HepG2 (cell line): Measurements from ENCODE around the gene CLPTM1. TPM values are rescaled to one million over a fixed set of nuclear protein-coding genes. Genes with fewer than 3 reads are reported as not detected.

ENCODE experiments used
- CAMTA2 ChIP-seq: sonication (generic); formaldehyde crosslinking; IDR thresholded peaks from 2 replicates; pipeline ENCODE4 v1.4.0; 2020; ENCODE audit warnings: mild to moderate bottlenecking, missing genetic modification reagents, borderline replicate concordance
- KDM1A ChIP-seq: IDR thresholded peaks from 2 replicates; pipeline ENCODE4 v1.6.1; 2016; ENCODE audit warnings: missing compliant biosample characterization
- KDM5B ChIP-seq: sonication (generic); formaldehyde crosslinking; IDR thresholded peaks from 2 replicates; pipeline ENCODE4 v1.4.0; 2020; ENCODE audit warnings: missing genetic modification reagents, mild to moderate bottlenecking, borderline replicate concordance
- MBD4 ChIP-seq: IDR thresholded peaks from 2 replicates; pipeline ENCODE4 v1.6.1; 2012; ENCODE audit warnings: low read length, inconsistent platforms, borderline replicate concordance
- NBN ChIP-seq: fragments of 450-650 bp; conservative IDR thresholded peaks from 2 replicates; pipeline ENCODE4 v1.6.1; 2017
- NFKB2 ChIP-seq: sonication (generic); formaldehyde crosslinking; IDR thresholded peaks from 2 replicates; pipeline ENCODE4 v1.4.0; 2020; ENCODE audit warnings: missing genetic modification reagents, borderline replicate concordance
- ZBTB38 ChIP-seq: sonication (generic); formaldehyde crosslinking; IDR thresholded peaks from 2 replicates; pipeline ENCODE4 v1.5.1; 2020; ENCODE audit warnings: mild to moderate bottlenecking, missing genetic modification reagents
- ZIK1 ChIP-seq: sonication (generic); formaldehyde crosslinking; IDR thresholded peaks from 2 replicates; pipeline ENCODE4 v1.5.0; 2020; ENCODE audit warnings: mild to moderate bottlenecking, low read depth, missing genetic modification reagents, borderline replicate concordance
- ZNF615 ChIP-seq: sonication (generic); formaldehyde crosslinking; IDR thresholded peaks from 2 replicates; pipeline ENCODE4 v1.5.0; 2020; ENCODE audit warnings: mild to moderate bottlenecking, missing genetic modification reagents, borderline replicate concordance
- polyA plus RNA-seq, 8 experiments: library from polyadenylated mRNA; depleted of rRNA in 3 of 8; stranded (reverse) in 7 of 8; unstranded in 1 of 8; fragments of >200 nt; fragmentation: Illumina TruSeq in 4 of 8; extraction: Trizol in 4 of 8; gene quantifications; 2 replicates each; pipeline versions ENCODE4 v1.2.1 to v1.2.3, GENCODE V29; 2011 to 2016; ENCODE audit warnings: low read depth in 4 of 8, missing spikeins in 1 of 8, mixed read lengths in 1 of 8; ENCODE audit not compliant: insufficient read depth in 1 of 8
- total RNA-seq, 5 experiments: library from RNA; depleted of rRNA; stranded (reverse); fragments of >200 nt; fragmentation: Illumina TruSeq; extraction: Trizol; gene quantifications; 2 replicates each; pipeline ENCODE4 v1.2.3, GENCODE V29; 2016; ENCODE audit warnings: low read depth in 1 of 5
- TF ChIP-seq, protein P1 (sequence below): sonication (generic); formaldehyde crosslinking; IDR thresholded peaks from 2 replicates; pipeline ENCODE4 v1.4.0; 2020; ENCODE audit warnings: missing genetic modification reagents, borderline replicate concordance
- TF ChIP-seq, protein P2 (sequence below), 2 experiments: sonication (generic) in 1 of 2; formaldehyde crosslinking in 1 of 2; IDR thresholded peaks; 2 replicates each; pipeline versions ENCODE4 v1.4.0 to v1.6.1; 2018 to 2020; ENCODE audit warnings: missing genetic modification reagents in 2 of 2, borderline replicate concordance in 1 of 2, low read depth in 1 of 2, mild to moderate bottlenecking in 1 of 2, missing biosample characterization in 1 of 2
- TF ChIP-seq, protein P3 (sequence below): sonication (generic); formaldehyde crosslinking; IDR thresholded peaks from 2 replicates; pipeline ENCODE4 v1.4.0; 2020; ENCODE audit warnings: mild to moderate bottlenecking, missing genetic modification reagents
- TF ChIP-seq, protein P4 (sequence below): sonication (generic); IDR thresholded peaks from 2 replicates; pipeline ENCODE4 v1.6.1; 2016; ENCODE audit warnings: low read depth, borderline replicate concordance
- TF ChIP-seq, protein P5 (sequence below): sonication (generic); formaldehyde crosslinking; conservative IDR thresholded peaks from 2 replicates; pipeline ENCODE4 v1.4.0; 2020; ENCODE audit warnings: missing genetic modification reagents

Gene CLPTM1
- total and polyA plus RNA-seq, 2 of the 13 experiments (the other 11 are each of a cell fraction or from before 2014, with no cell fraction given) = 34.9 to 42.8 TPM

DNA sequence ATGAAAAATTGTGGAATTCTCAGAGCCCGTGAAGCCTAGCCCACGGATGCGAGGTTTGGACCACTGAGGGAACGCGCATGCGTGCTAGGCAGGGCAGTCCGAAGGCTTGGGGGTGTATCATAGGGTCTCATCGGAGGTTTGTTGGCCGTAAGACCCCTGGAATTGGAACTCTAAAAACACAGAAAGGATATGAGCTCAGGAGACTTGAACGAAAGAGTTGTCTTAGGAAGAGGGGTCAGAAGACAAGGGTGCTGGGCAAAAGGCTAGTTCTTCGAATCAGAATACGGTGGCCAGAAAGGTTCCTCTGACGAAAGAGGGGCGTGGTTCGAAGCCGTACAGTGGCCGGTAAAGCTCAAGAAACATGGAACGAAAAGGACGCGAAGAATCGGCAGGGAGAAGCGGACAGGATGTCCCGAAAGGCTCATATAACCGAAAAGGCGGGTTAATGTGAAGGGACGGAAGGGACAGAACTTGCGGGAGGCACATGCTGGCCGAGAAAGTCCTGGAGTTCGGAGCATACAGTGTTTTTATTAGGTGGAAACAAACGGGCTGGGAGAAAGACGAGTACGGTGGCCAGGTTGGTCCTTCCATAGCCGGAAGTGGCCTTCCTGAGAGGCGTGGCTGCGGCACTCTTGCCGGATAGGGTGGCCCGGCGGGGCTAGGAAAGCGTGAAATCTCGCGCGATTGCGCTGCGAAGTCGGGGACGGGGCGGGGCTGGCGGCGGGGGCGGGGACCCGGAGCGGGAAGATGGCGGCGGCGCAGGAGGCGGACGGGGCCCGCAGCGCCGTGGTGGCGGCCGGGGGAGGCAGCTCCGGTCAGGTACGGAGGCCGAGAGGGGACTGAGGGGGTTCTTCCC, at the start of gene CLPTM1 (continued):
- TF ChIP-seq, protein P1, sequence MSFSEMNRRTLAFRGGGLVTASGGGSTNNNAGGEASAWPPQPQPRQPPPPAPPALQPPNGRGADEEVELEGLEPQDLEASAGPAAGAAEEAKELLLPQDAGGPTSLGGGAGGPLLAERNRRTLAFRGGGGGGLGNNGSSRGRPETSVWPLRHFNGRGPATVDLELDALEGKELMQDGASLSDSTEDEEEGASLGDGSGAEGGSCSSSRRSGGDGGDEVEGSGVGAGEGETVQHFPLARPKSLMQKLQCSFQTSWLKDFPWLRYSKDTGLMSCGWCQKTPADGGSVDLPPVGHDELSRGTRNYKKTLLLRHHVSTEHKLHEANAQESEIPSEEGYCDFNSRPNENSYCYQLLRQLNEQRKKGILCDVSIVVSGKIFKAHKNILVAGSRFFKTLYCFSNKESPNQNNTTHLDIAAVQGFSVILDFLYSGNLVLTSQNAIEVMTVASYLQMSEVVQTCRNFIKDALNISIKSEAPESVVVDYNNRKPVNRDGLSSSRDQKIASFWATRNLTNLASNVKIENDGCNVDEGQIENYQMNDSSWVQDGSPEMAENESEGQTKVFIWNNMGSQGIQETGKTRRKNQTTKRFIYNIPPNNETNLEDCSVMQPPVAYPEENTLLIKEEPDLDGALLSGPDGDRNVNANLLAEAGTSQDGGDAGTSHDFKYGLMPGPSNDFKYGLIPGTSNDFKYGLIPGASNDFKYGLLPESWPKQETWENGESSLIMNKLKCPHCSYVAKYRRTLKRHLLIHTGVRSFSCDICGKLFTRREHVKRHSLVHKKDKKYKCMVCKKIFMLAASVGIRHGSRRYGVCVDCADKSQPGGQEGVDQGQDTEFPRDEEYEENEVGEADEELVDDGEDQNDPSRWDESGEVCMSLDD (CRISPR knock-in tag) = no peak
- TF ChIP-seq, protein P2, sequence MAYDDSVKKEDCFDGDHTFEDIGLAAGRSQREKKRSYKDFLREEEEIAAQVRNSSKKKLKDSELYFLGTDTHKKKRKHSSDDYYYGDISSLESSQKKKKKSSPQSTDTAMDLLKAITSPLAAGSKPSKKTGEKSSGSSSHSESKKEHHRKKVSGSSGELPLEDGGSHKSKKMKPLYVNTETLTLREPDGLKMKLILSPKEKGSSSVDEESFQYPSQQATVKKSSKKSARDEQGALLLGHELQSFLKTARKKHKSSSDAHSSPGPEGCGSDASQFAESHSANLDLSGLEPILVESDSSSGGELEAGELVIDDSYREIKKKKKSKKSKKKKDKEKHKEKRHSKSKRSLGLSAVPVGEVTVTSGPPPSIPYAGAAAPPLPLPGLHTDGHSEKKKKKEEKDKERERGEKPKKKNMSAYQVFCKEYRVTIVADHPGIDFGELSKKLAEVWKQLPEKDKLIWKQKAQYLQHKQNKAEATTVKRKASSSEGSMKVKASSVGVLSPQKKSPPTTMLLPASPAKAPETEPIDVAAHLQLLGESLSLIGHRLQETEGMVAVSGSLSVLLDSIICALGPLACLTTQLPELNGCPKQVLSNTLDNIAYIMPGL (CRISPR knock-in tag; IDR thresholded peaks at IDR 0.05; ENCODE audit: borderline replicate concordance in 1 of 2, low read depth in 1 of 2) = peak; percentile 47 to 68; a peak in 3 of 4 replicates
- no peak; the same call in 1 of the 2 replicates for TF ChIP-seq ZIK1 (CRISPR knock-in tag)
- peak; percentile 78; the same call in 1 of the 2 replicates for TF ChIP-seq CAMTA2 (CRISPR knock-in tag)
- 0 out of 2 replicates have a peak, but pooled peaks have one; percentile 20 for TF ChIP-seq ZNF615 (CRISPR knock-in tag)
- 0 out of 2 replicates have a peak, but pooled peaks have one; percentile 22 for TF ChIP-seq NFKB2
- TF ChIP-seq, protein P3, sequence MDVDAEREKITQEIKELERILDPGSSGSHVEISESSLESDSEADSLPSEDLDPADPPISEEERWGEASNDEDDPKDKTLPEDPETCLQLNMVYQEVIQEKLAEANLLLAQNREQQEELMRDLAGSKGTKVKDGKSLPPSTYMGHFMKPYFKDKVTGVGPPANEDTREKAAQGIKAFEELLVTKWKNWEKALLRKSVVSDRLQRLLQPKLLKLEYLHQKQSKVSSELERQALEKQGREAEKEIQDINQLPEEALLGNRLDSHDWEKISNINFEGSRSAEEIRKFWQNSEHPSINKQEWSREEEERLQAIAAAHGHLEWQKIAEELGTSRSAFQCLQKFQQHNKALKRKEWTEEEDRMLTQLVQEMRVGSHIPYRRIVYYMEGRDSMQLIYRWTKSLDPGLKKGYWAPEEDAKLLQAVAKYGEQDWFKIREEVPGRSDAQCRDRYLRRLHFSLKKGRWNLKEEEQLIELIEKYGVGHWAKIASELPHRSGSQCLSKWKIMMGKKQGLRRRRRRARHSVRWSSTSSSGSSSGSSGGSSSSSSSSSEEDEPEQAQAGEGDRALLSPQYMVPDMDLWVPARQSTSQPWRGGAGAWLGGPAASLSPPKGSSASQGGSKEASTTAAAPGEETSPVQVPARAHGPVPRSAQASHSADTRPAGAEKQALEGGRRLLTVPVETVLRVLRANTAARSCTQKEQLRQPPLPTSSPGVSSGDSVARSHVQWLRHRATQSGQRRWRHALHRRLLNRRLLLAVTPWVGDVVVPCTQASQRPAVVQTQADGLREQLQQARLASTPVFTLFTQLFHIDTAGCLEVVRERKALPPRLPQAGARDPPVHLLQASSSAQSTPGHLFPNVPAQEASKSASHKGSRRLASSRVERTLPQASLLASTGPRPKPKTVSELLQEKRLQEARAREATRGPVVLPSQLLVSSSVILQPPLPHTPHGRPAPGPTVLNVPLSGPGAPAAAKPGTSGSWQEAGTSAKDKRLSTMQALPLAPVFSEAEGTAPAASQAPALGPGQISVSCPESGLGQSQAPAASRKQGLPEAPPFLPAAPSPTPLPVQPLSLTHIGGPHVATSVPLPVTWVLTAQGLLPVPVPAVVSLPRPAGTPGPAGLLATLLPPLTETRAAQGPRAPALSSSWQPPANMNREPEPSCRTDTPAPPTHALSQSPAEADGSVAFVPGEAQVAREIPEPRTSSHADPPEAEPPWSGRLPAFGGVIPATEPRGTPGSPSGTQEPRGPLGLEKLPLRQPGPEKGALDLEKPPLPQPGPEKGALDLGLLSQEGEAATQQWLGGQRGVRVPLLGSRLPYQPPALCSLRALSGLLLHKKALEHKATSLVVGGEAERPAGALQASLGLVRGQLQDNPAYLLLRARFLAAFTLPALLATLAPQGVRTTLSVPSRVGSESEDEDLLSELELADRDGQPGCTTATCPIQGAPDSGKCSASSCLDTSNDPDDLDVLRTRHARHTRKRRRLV = peak; percentile 91
- no peak for TF ChIP-seq MBD4
- 0 out of 2 replicates have a peak, but pooled peaks have one; percentile 67 for TF ChIP-seq NBN
- TF ChIP-seq KDM5B (CRISPR knock-in tag) = peak; percentile 79; the same call in 1 of the 2 replicates
- TF ChIP-seq, protein P4, sequence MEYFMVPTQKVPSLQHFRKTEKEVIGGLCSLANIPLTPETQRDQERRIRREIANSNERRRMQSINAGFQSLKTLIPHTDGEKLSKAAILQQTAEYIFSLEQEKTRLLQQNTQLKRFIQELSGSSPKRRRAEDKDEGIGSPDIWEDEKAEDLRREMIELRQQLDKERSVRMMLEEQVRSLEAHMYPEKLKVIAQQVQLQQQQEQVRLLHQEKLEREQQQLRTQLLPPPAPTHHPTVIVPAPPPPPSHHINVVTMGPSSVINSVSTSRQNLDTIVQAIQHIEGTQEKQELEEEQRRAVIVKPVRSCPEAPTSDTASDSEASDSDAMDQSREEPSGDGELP = no peak
- TF ChIP-seq, protein P5, sequence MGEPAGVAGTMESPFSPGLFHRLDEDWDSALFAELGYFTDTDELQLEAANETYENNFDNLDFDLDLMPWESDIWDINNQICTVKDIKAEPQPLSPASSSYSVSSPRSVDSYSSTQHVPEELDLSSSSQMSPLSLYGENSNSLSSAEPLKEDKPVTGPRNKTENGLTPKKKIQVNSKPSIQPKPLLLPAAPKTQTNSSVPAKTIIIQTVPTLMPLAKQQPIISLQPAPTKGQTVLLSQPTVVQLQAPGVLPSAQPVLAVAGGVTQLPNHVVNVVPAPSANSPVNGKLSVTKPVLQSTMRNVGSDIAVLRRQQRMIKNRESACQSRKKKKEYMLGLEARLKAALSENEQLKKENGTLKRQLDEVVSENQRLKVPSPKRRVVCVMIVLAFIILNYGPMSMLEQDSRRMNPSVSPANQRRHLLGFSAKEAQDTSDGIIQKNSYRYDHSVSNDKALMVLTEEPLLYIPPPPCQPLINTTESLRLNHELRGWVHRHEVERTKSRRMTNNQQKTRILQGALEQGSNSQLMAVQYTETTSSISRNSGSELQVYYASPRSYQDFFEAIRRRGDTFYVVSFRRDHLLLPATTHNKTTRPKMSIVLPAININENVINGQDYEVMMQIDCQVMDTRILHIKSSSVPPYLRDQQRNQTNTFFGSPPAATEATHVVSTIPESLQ (CRISPR knock-in tag) = no peak
- TF ChIP-seq KDM1A (CRISPR knock-in tag) = no peak
- TF ChIP-seq ZBTB38 (CRISPR knock-in tag) = peak; percentile 6; the same call in 1 of the 2 replicates
